GM18498 (cell line): ENCODE results near the gene KRTAP13-2.

Source experiments
- ATAC-seq: cut with Tn5 transposase; IDR thresholded peaks from one replicate; pipeline ENCODE4 v1.9.1; 2021; ENCODE audit warnings: mild to moderate bottlenecking, moderate library complexity; ENCODE audit not compliant: unreplicated experiment

The KRTAP13-2 gene, protein sequence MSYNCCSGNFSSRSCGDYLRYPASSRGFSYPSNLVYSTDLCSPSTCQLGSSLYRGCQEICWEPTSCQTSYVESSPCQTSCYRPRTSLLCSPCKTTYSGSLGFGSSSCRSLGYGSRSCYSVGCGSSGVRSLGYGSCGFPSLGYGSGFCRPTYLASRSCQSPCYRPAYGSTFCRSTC

DNA sequence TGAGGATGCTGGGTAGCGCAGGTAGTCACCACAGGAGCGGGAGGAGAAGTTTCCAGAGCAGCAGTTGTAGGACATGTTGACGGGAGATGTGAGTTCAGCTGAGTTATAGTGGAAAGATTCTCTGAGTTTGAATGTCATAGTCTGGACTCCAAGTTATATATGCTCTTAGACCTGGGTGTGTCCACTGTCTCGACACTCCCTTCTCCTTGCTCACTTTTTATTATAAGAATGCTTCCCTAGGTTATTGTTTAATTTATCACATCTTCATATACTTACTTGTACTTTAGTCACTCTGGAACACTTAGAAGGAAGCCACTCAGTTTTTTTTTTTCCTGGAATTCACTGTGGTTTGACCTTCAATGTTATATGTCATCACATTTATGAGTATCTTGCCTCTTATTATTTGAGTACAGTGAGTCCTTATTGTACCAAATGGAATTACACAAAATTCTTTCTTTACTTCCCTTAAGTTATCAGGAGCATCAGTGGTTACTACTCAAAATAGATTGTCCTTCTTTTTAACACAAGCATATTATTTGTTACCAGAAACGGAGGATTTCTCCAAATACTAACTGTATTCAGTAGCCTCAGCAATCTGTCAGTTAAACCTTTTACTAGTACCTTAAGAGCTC is at the start of gene KRTAP13-2:
KRTAP13-2 (minus strand) TSS at position 133 of the 632 bp plus-strand sequence; CDS start at position 75, 58 bp downstream.
- ATAC-seq, result no peak

DNA sequence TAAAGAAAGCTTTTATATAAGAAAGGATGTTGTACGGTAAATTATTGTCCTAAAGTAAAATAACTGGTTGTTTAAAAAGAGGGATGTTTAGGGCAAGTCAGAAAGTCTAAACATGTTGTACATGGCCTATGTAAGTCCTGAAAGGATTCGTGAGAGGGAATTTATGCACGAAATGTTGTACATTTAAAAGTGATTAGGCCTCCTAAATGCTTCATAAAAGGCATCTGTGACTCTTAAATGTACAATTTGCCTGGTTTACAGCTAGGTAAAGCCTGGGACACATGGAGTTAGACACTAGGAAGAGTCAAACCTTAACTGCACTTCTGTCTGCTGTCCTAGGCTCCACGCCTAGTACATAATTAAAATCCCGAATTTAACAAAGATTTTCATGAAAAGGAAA is 43.9 kb upstream of the KRTAP13-2 start:
- ATAC-seq, result no peak

DNA sequence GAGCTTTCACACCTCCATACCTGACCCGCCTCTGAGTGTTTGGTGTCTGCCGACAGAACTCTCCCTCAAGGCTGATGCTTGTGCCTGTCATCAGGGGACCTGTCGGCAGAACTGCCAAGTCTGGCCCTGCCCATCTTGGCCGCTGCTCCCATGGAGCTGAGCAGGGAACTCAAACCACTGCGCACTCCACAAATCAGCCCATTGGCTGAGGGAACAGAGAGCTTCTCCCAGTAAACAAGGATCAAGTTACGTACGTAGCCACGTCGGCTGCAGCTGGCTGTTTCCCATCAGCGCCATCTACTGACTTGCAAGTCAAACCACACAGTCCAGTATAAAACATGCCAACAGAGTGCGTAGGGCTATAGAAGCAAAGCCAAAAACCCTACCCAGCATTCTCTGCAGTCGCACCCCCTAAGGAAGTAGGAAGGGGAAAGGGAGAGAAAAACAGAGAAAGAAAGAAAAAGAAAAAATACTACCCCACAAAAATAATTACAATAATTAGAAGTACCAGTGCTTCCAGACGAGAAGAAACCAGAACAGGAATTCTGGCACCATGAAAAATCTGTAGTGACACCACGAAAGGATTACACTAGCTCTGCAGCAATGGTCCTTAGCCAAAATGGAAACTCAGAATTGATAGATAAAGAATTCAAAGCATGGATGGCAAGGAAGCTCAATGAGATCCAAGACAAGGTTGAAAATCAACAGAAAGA is 36.9 kb upstream of the KRTAP13-2 start:
- ATAC-seq, result no peak

DNA sequence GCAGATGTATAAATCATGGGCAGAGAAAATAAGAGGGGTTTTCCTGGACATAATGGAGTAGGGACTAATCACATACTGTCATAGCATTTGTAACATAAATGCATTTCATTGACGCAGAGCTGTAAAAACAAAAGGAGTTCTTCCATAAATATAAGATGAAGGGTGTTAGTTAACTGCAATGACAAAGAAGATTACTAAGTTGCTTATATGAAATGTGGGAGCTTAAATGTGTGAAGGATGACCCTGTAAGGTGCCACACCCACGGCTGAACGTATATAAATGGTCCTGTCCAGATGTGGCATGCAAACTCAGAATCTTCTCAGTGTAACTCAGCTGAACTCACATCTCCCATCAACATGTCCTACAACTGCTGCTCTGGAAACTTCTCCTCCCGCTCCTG is 23.7 kb upstream of the KRTAP13-2 start, which contains the start of gene KRTAP13-1:
KRTAP13-1 (plus strand) TSS at position 301 of the 400 bp plus-strand sequence; CDS start at position 357, 56 bp downstream.
- no peak for ATAC-seq

GRCh38 chr21:30391492-30392025 is 19.5 kb upstream of the KRTAP13-2 start:
- ATAC-seq, result no peak

DNA sequence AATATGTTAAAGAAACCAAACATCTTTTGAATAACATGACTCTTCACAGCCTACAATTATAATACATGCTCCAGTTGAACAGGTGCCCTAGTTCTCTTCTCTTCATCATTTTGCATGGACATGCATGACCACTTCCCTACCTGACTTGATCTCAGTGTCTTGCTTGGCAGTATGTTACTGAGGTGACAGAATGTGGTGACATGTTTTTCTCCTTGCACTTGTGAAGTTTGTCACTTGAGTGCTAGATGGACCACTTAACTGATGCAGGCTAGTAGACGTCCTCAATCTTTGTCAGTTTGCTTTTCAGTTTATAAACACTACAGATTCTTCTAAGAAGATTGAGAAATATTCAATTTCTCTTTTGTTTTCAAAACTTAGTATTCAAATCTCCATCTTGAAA is 10.1 kb upstream of the KRTAP13-2 start:
- ATAC-seq, result no peak

GRCh38 chr21:30355906-30356305 is 16.2 kb downstream of the KRTAP13-2 start:
- ATAC-seq, result no peak

GRCh38 chr21:30354308-30355005 is 17.6 kb downstream of the KRTAP13-2 start:
- no peak for ATAC-seq

- ATAC-seq, result no peak
These were observed 20.5 kb downstream of the KRTAP13-2 start for GRCh38 chr21:30351534-30351933.

DNA sequence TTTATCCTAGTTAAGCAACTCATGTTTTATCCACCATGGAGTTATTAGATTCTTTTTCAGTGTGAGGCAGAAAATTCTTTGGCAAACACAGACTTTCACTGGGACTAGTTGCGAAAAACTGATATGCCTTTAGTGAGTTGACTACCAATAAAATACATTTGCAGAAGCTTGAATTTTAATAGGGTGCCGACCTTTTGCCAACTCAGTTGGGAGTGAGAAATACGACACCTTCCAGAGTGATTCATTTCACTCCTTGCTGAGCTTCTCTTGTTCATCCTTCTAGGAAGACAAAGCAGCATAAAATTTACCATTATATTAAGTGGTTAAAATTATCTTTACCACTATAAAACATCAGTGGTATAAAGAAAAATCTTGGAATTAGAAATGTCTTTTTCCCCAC is 22.5 kb downstream of the KRTAP13-2 start:
- ATAC-seq, result no peak

DNA sequence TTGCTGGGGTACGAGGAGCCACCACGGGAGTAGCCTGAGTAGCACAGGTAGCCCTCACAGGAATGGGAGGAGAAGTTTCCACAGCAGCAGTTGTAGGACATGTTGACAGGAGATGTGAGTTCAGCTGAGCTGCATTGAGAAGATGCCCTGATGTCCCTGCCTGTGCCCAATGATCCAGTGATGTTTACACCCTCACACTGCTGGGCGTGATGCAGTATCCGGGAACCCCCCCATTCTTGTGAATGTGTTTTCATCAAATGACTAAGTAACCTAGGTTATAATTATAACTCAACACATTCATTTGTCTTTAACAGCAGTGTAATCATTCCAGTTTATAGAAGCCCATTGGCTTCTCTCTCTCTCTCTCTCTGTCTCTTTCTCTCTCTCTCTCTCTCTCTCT is 23.6 kb downstream of the KRTAP13-2 start, which contains the start of gene KRTAP23-1:
KRTAP23-1 (minus strand) TSS at position 101 of the 400 bp plus-strand sequence; CDS start at position 101, 0 bp downstream.
- ATAC-seq, result no peak

DNA sequence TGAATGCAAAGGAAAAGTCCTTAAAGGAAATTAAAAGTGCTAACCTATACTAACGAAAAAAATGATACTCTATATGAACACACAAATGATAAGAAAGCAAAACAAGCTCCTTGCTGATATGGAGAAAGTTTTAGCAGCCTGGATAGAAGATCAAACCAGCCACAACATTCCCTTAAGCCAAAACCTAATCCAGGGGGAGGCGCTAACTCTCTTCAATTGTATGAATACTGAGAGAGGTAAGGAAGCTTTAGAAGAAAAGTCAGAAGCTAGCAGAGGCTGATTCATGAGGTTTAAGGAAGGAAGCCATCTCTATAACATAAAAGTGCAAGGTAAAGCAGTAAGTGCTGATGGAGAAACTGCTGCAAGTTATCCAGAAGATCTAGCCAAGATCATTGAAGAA is 27.1 kb downstream of the KRTAP13-2 start:
- ATAC-seq, result no peak

DNA sequence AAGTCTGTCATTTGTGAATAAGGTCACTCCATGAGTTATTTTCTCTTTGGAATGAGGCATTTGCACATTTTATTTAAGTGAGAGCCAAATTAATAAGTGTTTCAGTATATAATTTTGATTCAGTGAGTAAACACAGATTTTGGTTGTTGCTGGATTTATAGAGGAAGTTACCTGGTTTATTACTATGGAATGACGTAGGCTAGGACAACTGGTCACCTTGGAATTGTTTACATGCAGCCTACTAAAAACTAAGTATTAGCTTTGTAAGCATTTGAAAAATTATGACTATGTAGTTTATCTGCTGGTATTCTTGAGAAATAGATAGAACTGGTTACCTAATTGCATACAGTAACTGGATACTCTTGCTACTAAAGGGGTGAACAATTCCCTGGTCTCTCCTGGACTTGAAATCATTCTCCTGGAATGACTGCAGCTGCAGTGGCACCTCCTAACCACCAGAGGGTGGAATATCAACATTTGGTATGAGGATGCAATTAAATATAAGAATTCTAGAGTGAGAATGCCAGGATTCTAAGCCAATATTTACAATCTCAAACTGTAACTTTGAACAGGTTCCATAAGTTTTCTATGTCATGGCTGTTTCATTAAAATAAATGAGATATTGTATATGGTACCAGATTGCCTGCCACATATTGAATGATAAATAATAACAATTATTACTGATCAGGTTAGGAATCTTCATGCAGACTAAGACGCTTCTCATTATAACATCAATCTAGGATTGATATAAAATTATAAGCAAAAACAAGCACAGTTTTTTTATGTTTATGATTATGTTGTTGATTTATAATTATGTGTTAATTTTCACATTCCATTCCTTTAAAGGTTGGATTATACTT is 31.1 kb downstream of the KRTAP13-2 start:
- ATAC-seq, result no peak

- ATAC-seq, result no peak
These were observed 33.4 kb downstream of the KRTAP13-2 start for GRCh38 chr21:30338717-30339116.

DNA sequence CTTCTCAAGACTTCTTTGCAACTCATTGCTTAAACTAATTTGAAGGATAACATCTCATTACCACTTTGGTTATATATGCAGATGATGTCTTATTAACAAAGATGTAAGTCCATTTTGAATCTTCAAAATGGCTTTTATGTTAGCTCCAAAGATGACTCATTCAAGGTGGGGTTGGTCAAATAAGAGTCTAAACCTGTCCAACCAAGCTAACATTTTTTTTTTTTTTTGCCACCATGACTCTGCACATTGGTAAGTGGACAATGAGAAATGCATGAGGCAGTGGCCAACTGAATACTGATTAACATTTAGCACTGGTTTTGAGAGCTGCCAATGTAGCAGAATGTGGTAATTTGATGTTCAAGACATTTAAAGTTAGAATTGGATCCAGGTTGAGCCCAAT is 34.3 kb downstream of the KRTAP13-2 start:
- ATAC-seq, result no peak

- no peak for ATAC-seq
These were observed 34.8 kb downstream of the KRTAP13-2 start, which contains the start of gene KRTAP27-1 for GRCh38 chr21:30337276-30337744. KRTAP27-1 (minus strand) TSS chr21:30337694; CDS start chr21:30337668, 26 bp downstream.

- no peak for ATAC-seq
These were observed 35.5 kb downstream of the KRTAP13-2 start for GRCh38 chr21:30336596-30336995.

DNA sequence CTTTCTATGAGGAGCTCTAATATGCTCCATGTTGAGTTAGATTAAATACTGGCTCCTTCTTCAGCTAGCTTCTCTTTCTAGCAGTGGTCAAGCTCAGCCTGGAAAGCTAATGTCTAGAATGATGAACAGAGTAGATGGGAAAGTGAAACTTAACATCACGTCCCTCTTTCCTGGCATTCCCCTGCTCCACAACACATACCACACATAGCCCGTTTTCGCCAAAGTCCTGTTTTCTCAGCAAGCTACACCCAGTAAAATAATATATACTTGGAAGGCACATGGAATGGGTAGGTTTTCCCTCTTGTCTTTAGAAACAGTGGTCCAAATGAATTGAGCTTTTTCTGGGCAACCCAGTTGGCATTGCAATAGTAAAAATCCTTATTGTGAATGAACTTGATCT is 38.3 kb downstream of the KRTAP13-2 start:
- ATAC-seq, result no peak

- ATAC-seq, result no peak
These were observed 39.4 kb downstream of the KRTAP13-2 start for GRCh38 chr21:30332681-30333080.
